ENCODE results near the gene EPRS1.

DNA sequence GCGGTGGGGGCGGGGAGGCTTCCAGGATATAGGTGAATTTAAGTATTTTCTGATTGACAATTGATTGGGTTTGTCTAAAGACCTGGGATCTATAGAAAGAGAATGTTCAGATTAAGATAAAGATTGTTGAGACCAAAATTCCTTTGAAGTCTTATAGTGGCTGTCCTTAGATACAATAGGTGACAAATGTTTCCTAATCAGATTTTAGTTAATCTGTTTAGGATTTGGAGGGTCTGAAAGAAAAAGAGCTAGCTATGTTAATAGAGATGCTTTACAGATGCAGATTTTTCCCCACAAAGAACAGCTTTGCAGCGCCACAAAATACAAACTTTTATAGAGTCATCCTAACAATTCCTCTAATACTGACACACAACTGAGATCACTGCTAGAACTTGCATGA is 14.6 kb upstream of the EPRS1 start:
- no peak for TF ChIP-seq TAF1 (IDR thresholded peaks at IDR 0.05; ENCODE audit: borderline replicate concordance, low read depth, low read length)
- TF ChIP-seq POLR2A (IDR thresholded peaks at IDR 0.05; ENCODE audit: low read depth, low read length): no peak
